Uterus (tissue), 2 donors: ENCODE results near the gene FAM8A1.

ENCODE experiments used
- POLR2A ChIP-seq, 2 donors: fragments of 450-650 bp; IDR thresholded peaks; one replicate each; pipeline ENCODE4 v1.6.1; 2016; ENCODE audit warnings: antibody characterized with exemption in 2 of 2, mild to moderate bottlenecking in 1 of 2, moderate library complexity in 1 of 2
- TF ChIP-seq, protein P1 (sequence below), 4 experiments: fragments of 200-600 bp in 2 of 4; fragments of 450-650 bp in 2 of 4; sonication (generic) in 2 of 4; IDR thresholded peaks; one replicate each; pipeline ENCODE4 v1.5.1; 2016 to 2019; ENCODE audit warnings: antibody characterized with exemption in 4 of 4, mild to moderate bottlenecking in 2 of 4, moderate library complexity in 1 of 4

- TF ChIP-seq, protein P1, sequence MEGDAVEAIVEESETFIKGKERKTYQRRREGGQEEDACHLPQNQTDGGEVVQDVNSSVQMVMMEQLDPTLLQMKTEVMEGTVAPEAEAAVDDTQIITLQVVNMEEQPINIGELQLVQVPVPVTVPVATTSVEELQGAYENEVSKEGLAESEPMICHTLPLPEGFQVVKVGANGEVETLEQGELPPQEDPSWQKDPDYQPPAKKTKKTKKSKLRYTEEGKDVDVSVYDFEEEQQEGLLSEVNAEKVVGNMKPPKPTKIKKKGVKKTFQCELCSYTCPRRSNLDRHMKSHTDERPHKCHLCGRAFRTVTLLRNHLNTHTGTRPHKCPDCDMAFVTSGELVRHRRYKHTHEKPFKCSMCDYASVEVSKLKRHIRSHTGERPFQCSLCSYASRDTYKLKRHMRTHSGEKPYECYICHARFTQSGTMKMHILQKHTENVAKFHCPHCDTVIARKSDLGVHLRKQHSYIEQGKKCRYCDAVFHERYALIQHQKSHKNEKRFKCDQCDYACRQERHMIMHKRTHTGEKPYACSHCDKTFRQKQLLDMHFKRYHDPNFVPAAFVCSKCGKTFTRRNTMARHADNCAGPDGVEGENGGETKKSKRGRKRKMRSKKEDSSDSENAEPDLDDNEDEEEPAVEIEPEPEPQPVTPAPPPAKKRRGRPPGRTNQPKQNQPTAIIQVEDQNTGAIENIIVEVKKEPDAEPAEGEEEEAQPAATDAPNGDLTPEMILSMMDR (IDR thresholded peaks at IDR 0.05) = no peak
- no peak for TF ChIP-seq POLR2A (IDR thresholded peaks at IDR 0.05)
Observed at GRCh38 chr6:17602888-17603287, 2.8 kb downstream of the FAM8A1 start.
